GM10266 (cell line): ENCODE data around the gene MYO3B.

Source experiments
- DNase-seq: peaks from one replicate; pipeline ENCODE4 v3.0.0; 2012; ENCODE audit errors: extremely low spot score
- CTCF ChIP-seq: IDR thresholded peaks from 2 replicates; pipeline ENCODE4 v1.5.1; 2012; ENCODE audit warnings: mild to moderate bottlenecking, low read depth; ENCODE audit not compliant: control insufficient read depth, insufficient read depth; ENCODE audit errors: missing control alignments

Gene MYO3B

GRCh38 chr2:170161516-170162270, 16.3 kb upstream of the MYO3B start:
- no peak for DNase-seq
- no peak for TF ChIP-seq CTCF

GRCh38 chr2:170162271-170162632, 15.7 kb upstream of the MYO3B start:
- no peak for DNase-seq
- TF ChIP-seq CTCF = no peak

- TF ChIP-seq CTCF = no peak
- DNase-seq = no peak
These were observed 14.4 kb upstream of the MYO3B start for GRCh38 chr2:170163411-170164065.

GRCh38 chr2:170165129-170165528, 12.8 kb upstream of the MYO3B start:
- DNase-seq = no peak
- TF ChIP-seq CTCF = no peak

GRCh38 chr2:170166735-170167134, 11.2 kb upstream of the MYO3B start:
- no peak for DNase-seq
- no peak for TF ChIP-seq CTCF

GRCh38 chr2:170170281-170171040, 7.5 kb upstream of the MYO3B start:
- TF ChIP-seq CTCF = no peak
- no peak for DNase-seq
